ENCODE measurements around the gene RUFY3.
"Not testable (repeated sequence)": the region's sequence is repeated elsewhere in the genome, so short reads cannot be mapped to it uniquely, and the experiment has no call there.

RUFY3 gene

GRCh38 chr4:70737409-70737808 lies 15.6 kb downstream of the RUFY3 start:
- no peak for DNase-seq (ENCODE audit: low read depth)

DNA sequence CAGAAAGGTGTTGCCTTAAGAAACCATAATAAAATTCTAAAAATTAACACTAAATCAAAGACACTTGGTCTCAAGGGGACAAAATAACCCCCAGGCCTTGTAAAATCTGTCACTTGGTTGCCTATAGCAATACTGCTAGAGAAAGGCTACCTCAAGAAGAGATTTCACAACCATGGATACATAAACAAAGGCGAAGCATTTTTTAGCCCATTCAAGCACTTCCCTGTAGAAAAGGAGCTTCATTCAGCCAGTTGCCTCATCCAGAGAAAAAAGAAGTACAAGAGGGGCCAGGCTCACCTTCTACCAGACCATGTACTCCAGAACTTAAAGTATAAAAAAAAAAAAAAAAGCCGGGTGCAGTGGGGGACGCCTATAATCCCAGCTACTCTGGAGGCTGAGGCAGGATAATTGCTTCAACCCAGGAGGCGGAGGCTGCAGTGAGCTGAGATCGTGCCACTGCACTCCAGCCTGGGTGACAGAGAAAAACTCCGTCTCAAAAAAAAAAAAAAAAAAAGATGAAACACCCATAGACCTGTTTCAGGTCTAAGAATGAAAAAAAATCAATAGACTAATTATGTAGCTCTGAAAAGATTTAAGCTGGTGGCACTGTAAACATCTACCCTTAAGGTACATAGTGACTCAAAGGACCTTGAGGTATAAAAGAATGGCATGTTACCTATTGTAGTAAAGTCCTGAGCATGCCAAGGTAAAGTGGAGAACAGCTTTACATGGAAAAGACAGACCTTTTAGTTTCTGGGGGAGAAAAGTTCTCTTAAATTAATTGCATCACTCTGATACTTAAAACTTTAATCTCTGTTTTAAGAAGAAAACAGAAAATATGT lies 18.0 kb downstream of the RUFY3 start:
- DNase-seq (ENCODE audit: low read depth) = no peak

DNA sequence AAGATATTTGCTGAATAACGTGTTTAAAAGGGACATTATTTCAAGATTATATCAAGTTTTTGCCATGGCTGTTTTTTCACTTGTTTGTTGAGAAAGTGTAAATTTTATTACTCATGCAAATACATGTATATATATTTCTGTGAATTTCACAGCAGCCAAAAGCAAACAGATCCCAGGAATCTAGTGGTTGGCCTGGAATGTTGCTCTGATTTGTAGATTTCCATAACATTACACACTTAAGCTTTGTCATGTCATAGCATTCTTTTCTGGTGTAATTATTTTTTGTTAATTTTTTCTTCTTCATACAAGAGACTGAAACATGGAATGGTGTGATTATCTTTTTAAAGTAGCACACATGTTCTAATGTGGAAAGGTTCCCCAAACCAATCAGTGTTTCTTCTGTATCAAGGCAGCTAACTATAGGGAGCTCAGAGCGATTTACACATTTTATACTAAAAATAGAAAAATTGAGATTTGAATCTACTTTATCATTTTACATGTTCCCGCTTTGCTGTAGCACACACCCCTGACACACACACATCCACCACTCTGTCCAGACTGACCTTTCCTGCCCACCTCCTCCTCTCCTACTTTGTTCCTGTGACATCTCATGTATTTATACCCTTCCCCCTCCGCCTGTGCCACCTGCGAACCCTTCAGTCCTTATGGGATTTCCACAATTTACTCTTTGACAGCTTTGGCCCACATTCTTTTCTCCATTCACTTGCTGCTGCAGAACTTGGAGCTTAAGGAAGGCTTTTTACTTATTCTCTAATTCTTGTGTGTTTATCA lies 20.3 kb downstream of the RUFY3 start:
- DNase-seq (ENCODE audit: low read depth) = no peak

- no peak for DNase-seq (ENCODE audit: low read depth)
Observed at GRCh38 chr4:70743731-70744130, 22.0 kb downstream of the RUFY3 start.

DNA sequence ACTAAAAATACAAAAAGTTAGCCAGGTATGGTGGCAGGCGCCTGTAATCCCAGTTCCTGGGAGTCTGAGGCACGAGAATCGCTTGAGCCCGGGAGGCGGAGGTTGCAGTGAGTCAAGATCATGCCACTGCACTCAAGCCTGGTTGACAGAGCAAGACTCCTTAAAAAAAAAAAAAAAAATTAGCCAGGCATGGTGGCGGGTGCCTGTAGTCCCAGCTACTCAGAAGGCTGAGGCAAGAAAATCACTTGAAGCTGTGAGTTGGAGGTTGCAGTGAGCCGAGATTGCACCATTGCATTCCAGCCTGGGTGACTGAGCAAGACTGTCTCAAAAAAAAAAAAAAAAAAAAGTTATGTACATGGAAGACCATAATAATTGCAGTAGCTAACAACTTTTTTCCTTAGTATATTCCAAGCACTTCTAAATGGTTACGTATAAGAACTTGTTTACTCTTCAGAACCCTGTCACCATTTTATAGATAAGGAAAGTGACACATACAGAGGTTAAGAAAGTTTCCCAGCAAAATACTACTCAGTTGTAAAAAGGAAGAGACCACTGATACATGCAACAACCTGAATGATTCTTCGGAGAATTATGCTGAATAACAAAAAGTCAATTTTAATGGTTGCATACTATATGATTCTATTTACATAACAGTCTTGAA lies 24.5 kb downstream of the RUFY3 start:
- DNase-seq (ENCODE audit: low read depth) = no peak

DNA sequence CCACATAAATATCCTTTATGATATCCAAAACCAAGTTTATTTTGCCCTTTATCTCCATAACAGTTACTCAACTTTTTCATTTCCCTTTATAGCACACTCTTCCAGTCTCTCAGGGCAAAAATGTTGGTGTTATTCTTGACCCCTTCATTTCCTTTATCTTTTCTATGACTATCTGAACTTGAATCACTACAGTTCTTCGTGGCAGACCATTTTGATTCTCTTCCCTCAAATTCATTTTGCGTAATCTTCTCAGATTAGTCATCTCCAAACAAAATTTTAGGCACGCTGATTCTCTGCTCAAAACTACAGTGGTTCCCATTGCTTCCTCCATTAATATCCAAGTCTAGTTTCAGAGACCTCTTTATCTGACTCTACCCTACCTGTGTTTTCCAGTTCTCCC lies 26.1 kb downstream of the RUFY3 start:
- DNase-seq (ENCODE audit: low read depth) = no peak

GRCh38 chr4:70749313-70749712 lies 27.5 kb downstream of the RUFY3 start:
- DNase-seq (ENCODE audit: low read depth) = no peak

GRCh38 chr4:70752236-70752635 lies 30.5 kb downstream of the RUFY3 start:
- DNase-seq (ENCODE audit: low read depth) = no peak

- DNase-seq (ENCODE audit: low read depth) = no peak
Observed at GRCh38 chr4:70753630-70754029, 31.9 kb downstream of the RUFY3 start.

DNA sequence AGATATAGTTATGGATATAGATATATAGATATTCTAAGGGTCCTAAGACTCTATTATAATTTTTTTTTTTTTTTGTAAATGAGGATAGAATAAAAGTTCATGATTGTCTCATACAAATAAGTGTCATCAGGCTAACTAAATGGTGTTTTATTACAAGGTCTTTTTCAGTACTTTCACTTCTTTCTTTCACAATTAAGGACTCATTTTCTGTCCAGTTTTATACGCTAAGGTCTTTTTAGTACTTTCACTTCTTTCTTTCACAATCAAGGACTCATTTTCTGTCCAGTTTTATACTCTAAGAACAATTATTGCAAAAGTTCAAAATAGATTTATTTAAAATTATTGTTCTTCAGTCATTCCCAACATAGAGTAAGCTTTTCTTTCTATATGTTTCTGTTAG lies 32.7 kb downstream of the RUFY3 start:
- DNase-seq (ENCODE audit: low read depth) = no peak

DNA sequence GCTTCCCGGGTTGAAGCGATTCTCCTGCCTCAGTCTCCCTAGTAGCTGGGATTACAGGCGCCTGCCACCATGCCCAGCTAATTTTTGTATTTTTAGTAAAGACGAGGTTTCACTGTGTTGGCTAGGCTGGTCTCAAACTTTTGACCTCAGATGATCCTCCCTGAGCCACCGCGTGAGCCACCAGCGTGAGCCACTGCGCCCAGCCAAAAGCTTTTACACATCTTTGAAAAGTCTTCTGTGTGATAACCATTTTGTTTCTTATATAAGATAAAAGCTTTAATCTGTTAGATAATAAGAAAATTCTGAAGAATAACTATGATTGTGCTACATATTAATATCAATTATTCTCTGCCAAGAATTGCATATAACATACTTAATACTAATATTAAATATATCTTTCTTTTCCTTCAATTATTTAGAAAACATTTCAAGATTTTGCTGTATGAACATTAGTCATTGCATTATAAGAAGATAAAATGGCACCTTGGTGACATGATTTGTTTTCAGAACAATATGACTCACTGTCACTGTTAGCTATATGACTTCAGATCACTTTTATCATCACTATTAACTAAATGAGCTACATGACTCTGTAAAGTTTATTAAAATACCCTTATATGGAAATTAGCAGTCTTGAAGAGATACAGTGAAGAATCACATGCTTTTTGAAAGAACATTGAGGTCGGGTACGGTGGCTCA lies 33.4 kb downstream of the RUFY3 start:
- no peak for DNase-seq (ENCODE audit: low read depth)

- DNase-seq (ENCODE audit: low read depth) = no peak
Observed at GRCh38 chr4:70759126-70759525, 37.4 kb downstream of the RUFY3 start.

- DNase-seq (ENCODE audit: low read depth) = no peak
Observed at GRCh38 chr4:70759627-70760026, 37.9 kb downstream of the RUFY3 start.

- DNase-seq (ENCODE audit: low read depth) = no peak
Observed at GRCh38 chr4:70760662-70761061, 38.9 kb downstream of the RUFY3 start.

DNA sequence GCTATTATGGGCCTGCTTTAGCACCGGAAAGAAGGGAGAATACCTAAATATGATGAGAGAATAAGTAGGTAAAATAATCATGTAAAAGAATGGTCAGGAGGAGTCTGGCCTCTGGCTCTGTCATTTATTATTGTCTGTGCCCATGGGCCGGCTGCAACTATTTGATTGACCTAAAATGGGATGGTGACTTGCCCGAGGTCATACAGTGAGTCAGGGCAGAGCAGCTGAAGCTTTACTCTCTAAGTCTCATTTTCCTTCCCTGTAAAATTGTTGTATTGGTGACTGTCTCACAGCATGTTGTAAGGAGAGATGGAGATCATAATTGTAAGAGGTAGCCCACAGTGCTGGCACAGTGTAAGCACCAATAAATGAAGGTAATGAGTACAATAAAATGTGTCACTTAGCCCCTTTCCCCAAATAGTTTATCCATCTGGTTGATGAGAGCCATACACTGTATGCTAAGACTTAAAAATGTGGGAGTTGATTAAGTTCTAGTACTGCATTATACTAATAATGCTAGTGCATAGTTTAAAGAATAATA lies 39.6 kb downstream of the RUFY3 start:
- DNase-seq (ENCODE audit: low read depth) = no peak

DNA sequence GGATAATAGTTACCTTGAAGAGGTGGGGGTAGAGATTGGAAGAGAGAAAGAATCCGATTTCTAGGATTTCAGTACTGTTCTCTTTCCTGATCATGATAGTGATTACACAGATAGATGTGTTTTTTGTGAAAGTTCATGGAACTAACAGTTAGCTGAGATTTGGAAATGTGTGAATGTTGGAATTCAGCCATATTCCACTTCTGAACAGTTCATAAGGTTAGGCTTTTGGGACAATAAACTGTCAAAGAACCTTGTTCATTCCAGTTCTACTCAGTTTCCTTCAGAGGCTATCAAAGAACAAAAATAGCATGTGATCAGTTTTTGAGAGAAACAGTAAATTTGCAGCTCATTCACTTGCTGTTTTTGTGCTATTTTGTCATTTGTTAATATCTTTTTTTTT lies 43.6 kb downstream of the RUFY3 start:
- DNase-seq (ENCODE audit: low read depth) = no peak

GRCh38 chr4:70768301-70768948 lies 46.7 kb downstream of the RUFY3 start:
- no peak for DNase-seq (ENCODE audit: low read depth)

DNA sequence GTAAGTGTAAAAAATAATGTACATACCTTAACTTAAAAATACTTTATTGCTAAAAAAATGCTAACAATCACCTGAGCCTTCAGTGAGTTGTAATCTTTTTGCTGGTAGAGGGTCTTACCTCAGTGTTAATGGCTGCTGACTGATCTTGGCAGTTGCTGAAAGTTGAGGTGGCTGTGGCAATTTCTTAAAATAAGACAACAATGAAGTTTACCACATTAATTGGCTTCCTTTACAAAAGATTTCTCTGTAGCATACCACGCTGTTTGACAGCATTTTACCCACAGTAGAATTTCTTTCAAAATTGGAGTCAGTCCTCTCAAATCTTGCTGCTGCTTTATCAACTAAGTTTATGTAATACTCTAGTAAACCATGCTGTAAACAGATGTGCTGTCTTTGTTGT lies 47.6 kb downstream of the RUFY3 start:
- DNase-seq (ENCODE audit: low read depth) = not testable (repeated sequence)

DNA sequence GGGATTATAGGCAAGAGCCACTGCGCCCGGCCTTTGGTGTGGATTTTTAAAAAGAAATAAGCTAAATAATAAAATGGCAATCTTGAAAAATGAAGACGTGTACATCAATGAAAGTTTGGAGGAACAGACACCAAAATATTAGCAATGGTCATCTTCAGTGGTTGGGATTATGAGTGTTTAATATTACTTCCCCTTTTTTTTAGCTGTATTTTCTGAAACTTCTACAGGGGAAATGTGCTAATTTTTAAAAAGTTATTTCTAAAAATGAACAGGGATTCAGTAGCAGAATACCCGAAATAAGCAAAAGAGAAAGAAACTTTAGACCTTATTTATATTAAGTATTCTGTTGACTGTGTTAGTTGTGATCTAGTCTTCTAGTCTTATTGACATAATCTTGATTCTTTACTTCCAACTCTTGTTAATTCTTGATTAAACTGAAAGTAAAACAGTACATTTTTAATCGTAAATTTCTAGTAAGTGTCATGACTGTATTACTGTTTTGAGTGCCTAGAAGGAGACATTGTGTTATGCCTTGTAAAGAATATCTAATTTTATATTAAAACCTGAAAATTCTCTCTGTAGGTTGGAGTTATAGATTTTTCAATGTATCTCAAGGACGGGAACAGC lies 51.3 kb downstream of the RUFY3 start:
- DNase-seq (ENCODE audit: low read depth) = no peak

DNA sequence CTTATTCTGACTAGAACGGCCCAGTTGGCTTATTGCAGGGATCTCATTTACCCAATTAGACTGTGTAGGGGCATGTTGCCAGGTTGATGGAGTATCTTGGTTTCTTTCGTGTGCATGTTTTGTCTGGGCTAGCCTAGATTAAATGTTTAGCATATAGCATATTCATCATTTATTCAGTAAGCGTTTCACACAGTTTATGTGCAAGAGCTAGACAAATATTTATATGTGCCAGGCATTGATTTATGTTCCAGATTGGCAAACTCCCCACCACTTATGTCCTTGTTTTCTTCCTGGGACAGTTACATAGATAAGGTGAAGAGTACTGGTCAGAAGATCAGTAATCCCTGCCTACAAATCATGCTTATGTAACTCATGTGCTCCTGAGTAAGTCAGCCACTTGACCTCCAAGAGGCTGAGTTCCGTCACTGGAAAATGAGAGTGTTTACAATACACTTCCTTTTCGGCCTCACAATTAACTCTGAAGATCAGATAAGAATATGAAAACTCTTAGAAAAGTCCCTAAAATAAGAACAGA lies 57.2 kb downstream of the RUFY3 start:
- no peak for DNase-seq (ENCODE audit: low read depth)

- no peak for DNase-seq (ENCODE audit: low read depth)
Observed at GRCh38 chr4:70783096-70783495, 61.3 kb downstream of the RUFY3 start.
